ENCODE data around the gene MUL1.
A peak's percentile ranks its signal among the peaks of the same experiment; 100 is the strongest.

The MUL1 gene

GRCh38 chr1:20484519-20485462 is 23.2 kb downstream of the MUL1 start:
- DNase-seq (ENCODE audit: low read depth) = no peak
- no peak for TF ChIP-seq CTCF (conservative IDR thresholded peaks at IDR 0.05; ENCODE audit: low read depth, low read length)
- H3K4me3 ChIP-seq (ENCODE audit: low read length) = peak overlapping the region; percentile 61

GRCh38 chr1:20483833-20484518 is 24.0 kb downstream of the MUL1 start:
- no peak for DNase-seq (ENCODE audit: low read depth)
- peak overlapping the region; percentile 61 for H3K4me3 ChIP-seq (ENCODE audit: low read length)
- TF ChIP-seq CTCF (conservative IDR thresholded peaks at IDR 0.05; ENCODE audit: low read depth, low read length) = no peak

- TF ChIP-seq CTCF (conservative IDR thresholded peaks at IDR 0.05; ENCODE audit: low read depth, low read length) = no peak
- peak overlapping the region; percentile 61 for H3K4me3 ChIP-seq (ENCODE audit: low read length)
Observed at GRCh38 chr1:20483098-20483832, 24.7 kb downstream of the MUL1 start.

GRCh38 chr1:20481643-20482498 is 26.1 kb downstream of the MUL1 start:
- no peak for TF ChIP-seq CTCF (conservative IDR thresholded peaks at IDR 0.05; ENCODE audit: low read depth, low read length)
- H3K4me3 ChIP-seq (ENCODE audit: low read length) = no peak overlapping the region
- DNase-seq (ENCODE audit: low read depth) = no peak

More at GRCh38 chr1:20483098-20483832, 24.7 kb downstream of the MUL1 start:
- DNase-seq (ENCODE audit: low read depth) = no peak

GRCh38 chr1:20480951-20481617 is 26.9 kb downstream of the MUL1 start:
- TF ChIP-seq CTCF (conservative IDR thresholded peaks at IDR 0.05; ENCODE audit: low read depth, low read length) = no peak
- no peak for DNase-seq (ENCODE audit: low read depth)
- H3K4me3 ChIP-seq (ENCODE audit: low read length) = no peak overlapping the region
